T follicular helper cell (primary cell): ENCODE measurements around the gene ADGRL3.
"Not testable (repeated sequence)": the region's sequence is repeated elsewhere in the genome, so short reads cannot be mapped to it uniquely, and the experiment has no call there.

Experiments
- DNase-seq: peaks from one replicate; pipeline ENCODE4 v3.0.0-alpha.2; 2020; ENCODE audit warnings: low read depth

The ADGRL3 gene

DNA sequence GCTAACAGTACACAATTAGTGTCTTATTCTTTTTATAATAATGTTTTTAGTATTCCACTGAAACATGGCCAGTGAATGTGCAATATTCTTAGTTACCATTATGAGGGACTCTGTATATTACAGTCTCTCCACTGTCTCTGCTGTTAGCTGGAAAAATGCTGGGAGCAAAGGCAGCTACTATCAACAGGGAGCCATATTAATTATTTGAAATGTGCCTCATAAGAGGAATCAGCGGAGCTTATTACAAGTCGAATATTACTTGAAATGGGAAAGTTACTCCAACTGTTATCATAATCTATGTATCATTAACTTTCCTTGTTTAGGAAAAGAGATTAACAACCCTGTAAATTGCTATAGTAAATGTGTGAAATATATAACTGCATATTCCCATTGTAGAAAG, 612.0 kb downstream of the ADGRL3 start:
- no peak for DNase-seq

DNA sequence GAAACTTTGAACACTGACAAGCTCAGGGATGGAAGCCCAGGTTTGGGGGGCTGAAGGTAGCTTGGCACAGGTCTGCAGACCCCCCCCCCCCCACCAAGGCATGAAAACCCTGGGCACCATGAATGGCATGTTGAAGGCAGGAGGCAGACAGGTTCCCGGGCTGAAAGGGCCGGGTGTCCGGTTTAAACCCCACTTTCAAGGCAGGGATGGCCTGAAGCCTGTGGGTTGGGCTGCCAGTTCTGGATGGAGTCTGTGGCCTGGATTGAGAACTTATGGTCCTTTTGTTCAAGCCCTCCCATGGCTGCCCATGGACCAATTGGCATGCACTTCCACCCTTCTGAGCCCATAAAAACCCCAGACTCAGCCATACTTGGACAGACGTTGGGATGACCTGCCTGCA, 616.9 kb downstream of the ADGRL3 start:
- no peak for DNase-seq

DNA sequence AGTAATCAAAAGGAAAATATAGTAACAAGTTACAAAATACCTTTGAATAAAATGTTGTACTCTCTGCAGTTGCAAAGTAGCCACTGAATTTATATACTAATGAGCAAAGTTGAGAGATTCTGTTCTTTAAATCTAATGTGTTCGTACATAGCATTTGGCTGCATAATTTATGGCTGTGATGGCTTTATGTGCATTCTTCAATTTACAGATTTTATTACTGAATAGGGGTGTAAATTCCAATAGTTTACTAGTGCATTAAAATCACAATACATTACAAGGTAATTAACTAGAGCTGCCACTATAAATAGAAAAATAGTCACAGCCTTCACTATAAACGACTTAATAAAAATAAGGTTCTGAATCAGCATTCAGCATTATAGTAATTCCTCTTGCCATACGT, 620.0 kb downstream of the ADGRL3 start:
- DNase-seq, result no peak

DNA sequence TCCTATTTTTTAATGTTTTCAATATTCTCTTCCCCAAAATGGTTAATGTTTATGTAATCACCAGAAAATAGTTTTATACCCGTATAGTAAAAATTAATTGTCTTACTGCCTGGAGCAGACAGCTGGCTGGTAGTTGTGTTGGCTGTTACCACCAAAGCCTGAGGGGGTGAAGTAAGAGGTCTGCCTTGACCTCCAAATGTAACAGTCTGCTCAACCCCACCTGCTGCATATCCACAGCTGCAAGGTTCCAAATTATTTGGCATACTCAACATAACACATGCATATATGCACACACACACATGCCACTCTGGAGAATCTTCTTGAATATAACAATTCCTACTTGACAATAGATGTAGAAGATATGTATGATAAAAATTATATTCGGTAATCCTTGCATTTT, 624.3 kb downstream of the ADGRL3 start:
- DNase-seq, result no peak

DNA sequence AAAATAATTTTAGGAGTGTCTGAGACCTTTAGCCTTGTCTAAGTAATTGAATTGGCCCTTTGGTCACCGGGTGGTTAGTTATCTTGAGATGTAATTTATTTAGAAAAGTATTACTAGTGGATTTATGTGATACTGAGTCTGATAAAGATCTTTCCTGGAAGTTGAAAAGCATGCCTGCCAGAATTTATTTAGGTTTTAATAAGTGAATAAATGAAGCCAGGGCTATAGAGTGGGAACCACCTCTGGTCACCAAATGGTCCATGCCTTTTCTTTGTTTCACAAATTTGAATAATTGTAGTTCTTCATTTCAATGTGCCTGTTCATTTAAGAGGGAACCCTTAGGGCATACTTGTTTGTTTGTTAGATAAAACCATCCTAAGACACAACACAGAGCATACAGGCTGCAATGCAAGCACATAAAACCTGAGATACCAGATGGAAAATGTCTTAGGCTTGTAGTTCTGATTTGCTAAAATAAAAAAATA, 627.8 kb downstream of the ADGRL3 start:
- DNase-seq, result no peak

DNA sequence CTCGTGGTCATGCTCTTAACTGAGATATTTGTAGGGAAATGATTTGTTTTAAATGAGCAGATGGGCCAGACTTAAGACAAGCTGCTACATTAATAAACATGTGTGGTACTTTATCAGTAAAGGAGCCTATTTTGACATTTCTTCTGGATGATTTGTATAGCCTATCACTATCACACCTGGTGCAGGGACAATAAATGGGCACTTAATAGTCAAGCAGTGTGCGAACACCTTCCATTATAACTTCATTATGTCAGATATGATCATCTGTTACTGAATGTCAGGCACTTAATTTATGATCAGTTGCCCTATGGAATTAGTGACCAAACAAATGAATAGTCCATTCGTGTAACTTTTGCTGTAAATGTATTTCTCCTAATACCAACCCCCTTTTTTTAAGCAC, 628.8 kb downstream of the ADGRL3 start:
- no peak for DNase-seq

DNA sequence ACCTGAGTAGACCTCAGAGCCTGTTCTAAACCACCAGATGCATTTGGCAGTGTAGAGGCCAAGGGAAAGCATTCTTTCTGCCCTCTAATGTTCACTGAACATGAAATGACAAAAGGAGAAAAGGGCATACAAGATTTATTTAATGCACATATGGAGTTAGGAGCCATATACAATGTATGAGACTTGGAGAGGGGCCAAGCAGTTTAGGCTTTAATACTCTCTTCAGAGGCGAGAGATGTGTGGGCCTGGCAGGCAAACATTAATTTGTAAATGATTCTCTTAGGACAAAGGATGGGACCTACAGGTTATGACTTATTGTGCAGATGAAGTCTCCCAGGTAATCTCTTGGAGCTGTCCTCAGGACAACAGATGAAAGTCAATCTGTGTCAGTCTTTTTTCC, 631.9 kb downstream of the ADGRL3 start:
- DNase-seq, result no peak

DNA sequence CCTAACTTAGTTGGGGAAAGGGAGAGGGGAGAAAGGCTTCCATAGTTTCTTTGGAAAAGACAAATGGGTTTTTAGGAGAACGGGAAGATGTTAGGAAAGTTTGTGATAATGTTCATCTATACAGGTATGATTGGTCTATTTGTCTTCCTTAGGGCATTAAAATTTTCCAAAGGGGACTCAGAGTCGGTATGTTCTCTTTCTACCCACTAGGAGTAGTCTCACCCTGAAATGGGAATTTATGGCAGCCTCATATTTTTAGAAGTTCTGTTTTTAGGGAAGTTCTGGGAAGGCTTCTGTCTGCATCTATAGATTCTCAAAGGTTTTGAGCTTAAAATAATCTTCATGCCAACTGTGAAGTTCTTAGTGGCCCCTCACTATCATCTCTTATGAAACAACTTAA, 637.3 kb downstream of the ADGRL3 start:
- no peak for DNase-seq

DNA sequence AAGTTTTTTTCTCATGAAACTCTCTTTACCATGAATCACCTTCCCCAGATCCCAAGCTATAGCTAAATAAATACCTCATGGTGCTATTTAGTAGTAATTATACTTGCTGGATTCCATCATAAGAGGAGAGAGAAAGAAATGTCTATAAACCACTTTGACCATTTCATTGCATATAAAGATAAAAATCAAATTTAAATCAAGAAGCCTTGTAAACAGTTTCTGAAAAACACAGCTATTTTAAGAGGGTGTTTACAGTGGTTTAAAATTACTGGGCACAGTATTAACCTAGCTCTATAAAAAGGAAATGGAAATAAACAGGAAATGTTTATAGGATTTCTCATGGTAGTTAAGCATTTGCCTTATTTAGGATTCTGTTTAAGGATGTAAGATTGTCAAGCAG, 637.9 kb downstream of the ADGRL3 start:
- no peak for DNase-seq

DNA sequence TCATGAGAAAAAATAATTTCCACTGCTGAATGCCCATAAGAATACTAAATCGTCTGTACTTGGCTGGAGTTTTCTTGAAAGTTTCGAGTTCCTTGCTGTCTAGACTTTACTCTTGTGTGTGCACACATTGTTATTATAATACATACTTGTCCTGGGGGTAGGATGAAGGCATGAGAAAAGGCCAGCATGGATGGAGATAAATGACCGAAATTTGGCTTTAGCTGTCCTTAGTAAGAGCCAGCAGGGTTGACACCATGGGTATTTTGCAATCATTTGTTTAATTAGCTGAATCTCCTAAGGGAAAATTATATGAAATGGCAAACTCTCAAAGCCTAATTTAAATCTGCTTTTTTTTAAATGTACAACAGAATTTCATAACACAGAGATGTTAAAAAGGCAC, 641.6 kb downstream of the ADGRL3 start:
- DNase-seq, result no peak

DNA sequence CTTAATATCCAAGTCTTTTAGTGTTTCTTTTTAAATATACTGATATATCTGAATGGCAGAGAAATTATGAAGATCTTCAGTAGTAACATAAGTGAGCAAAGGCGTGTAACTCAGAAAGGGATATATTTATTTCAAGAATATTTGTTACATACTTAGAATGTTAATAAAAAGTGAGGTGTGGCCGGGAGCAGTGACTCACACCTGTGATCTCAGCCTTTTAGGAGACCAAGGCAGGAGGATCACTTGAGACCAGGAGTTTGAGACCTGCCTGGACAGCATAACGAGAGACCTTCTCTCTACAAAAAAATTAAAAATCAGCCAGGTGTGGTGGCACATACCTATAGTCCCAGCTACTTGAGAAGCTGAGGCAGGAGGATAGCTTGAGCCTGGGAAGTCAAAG, 651.0 kb downstream of the ADGRL3 start:
- no peak for DNase-seq

DNA sequence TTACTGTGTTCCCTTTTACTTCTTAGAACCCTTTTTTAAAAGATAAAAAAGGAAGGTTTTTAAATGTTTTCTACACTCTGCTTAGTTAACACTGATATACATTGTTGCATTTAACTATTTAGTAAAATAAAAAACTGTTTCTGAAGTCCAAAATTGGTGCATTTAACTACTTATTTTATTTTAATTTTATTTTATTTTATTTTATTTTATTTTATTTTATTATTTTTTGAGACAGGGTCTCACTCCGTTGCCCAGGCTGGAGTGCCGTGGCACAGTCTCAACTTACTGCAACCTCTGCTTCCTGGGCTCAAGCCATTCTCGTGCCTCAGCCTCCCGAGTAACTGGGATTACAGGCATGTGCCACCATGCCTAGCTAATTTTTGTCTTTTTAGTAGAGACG, 652.0 kb downstream of the ADGRL3 start:
- not testable (repeated sequence) for DNase-seq

DNA sequence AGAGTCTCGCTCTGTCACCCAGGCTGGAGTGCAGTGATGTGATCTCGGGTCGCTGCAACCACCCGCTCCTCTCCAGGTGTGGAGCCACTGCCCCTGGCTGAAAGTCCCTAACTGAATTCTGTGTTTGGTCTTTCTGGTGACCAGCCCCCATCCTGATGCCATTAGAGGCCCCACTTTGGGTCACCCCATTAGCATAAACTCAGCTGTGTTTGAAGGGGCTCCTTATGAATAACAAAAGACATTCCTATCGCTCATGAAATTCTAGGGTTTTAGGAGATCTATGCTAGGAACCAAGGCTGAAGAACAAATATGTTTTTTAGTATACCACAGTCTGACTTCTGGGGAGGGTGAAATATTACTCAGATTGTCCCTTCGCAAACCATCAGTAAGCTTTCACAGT, 652.9 kb downstream of the ADGRL3 start:
- no peak for DNase-seq

DNA sequence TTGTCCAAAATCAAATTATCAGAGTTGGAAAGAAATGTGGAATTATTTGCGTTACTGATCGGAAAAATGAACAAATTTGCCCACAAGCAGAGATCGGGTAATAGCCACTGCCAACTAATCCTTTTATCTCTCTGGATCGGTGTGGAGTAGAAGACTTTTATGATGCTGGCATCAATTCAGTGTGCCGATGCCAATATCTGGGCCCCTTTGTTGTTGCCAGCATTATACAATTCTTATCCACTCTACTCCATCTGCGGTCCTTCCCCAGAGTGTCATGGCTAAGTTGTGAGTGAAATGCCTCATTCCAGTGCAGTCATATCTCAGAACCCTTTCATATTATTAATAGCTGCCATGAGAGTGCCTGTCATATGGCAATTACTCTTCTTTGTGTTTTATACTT, 660.2 kb downstream of the ADGRL3 start:
- DNase-seq, result no peak

DNA sequence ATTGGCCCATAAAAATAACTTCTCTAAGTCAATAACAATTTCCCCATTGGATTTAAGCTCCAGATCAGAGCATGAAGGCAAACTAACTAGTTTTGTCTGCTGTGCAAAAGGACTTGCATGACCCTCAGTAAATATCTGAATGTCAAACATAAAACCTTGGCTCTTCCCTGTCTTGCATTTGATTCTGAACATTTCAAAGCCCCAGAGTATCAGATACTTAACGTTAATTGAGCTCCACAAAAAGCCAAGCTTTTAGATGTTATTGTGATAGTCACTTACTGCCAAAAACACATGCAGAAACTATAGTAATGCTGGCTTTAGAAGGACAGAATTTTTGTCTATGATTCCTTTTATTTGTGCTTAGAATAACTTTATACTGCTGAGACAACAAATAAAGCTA, 664.2 kb downstream of the ADGRL3 start:
- no peak for DNase-seq

DNA sequence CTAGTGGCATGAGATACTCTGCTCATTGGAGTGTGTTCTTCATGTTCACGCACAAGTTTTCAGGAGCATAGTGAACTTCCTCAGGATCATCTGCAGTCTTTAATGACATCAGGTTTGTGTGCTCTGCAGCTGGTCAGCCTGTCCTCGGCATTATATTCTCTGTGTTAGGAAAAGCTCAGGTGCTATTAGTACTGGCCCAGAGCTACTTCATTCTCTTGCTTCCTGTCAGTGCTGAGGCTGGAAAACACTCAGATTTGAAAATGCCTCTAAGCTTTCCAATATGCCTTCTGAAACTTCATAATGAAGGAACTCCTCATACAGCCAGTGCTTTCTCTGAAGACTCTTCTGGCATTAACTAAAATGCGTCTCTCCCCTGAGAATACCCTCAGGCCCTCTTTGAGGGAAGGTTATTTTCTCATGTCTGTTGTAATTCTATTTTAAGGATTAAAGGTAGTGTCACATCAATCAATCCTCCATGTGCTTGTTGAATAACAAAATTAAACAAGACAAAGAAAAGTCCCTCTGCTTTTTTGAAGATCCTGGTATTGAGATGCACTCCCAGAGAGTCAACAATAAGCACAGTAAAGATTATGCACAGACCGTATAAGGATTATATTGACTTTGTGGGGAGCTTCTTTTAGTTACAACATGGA, 666.4 kb downstream of the ADGRL3 start:
- no peak for DNase-seq

DNA sequence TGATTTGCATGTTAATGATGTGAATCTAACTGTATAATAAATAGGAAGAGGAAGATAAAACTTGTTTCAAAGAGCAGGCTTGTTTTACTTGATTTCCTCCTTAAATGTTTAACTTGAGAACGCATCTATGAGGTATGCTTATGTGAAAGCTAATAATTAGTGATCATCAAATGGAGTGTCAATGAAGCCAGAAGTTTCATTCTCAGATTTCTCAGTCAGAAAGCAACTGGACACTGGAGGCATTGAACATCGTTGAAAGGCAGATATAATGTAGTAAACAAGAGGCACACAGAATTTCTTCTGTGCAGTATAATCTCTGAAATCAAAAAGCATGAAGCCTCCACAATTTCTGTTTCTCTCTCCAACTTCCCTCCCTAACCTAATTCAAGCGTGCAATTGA, 672.9 kb downstream of the ADGRL3 start:
- no peak for DNase-seq

DNA sequence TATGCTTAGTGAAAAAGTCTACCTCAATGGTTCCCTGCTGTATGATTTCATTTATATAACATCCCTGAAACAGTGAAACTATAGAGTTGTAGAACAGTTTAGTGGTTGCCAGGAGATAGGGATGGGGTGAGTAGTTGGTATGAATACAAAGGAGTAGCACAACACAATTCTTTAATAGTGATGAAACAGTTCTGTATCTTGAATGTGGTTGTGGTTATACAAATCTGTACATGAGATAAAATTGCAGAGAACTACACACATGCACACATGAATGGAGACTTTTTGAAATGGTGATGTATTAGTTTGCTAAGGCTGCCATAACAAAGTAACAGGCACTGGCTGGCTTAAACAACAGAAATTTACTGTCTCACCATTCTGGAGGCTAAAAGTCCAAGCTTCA, 677.1 kb downstream of the ADGRL3 start:
- no peak for DNase-seq

DNA sequence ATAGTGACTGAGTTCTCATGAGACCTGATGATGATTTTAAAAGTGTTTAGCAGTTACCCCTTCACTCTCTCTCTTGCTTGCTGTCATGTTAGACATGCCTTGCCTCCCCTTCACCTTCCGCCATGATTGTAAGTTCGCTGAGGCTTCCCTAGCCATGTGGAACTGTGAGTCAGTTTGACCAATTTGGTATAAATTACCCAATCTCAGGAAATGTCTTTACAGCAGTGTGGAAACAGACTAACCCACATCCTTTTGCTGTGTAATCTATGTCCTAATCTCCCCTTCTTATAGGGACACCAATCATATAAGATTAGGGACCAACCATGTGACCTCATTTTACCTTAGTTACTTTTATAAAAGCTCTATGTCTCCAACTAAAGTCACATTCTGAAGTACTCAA, 677.8 kb downstream of the ADGRL3 start:
- no peak for DNase-seq

DNA sequence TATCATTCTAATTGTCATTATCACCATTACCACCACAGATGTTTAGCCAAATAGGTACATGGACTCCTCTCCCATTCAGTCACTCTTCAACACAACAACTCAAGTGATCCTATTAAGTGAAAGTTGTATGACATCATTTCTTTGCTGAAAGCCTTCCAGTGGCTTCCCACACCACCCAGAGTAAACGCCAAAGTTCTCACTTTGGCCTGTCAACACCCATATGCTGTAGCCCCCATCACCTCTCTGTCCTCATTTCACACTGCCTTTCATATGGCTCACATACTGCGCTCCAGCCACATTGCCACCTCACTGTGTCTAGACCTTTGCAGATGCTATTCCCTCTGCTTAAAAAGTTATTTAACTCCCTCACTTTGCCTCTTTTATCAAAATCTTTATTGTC, 682.3 kb downstream of the ADGRL3 start:
- no peak for DNase-seq

DNA sequence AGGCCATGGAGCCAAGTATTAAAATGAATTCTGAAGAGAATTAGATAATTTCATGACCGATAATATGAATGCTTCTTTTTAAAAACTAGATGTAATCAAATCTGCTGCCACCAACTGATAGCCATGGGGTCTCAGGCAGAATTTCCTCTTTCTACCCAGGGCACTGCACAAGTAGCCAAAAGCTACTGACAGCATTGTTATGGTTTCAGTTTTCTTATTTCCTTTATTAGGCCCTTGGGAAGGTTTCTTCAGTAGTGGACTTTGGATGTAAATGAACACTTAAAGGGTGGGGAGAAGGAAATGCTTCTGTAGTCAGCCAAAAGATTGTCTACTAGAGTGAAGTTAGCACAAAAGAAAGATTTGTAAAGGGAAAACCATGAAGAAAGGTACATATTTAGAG, 686.0 kb downstream of the ADGRL3 start:
- DNase-seq, result no peak

DNA sequence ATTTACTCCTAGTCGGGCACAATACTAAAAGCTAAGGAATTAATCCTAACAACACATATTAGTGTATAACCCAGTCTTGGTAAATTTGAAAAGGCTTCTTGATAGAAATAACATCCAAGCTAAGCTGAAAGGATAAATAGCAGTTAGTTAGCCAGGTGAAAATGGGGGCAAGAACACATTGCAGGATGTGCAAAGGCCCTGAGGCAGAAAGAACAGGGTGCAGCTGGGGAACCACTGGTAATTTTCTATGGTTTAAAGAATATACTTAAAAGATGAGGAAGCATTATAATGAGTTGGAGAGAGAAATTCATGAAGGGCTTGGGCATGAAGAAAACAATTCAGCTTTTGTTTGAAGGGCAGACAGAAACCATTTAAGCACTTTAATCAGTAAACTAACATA, 689.0 kb downstream of the ADGRL3 start:
- no peak for DNase-seq

DNA sequence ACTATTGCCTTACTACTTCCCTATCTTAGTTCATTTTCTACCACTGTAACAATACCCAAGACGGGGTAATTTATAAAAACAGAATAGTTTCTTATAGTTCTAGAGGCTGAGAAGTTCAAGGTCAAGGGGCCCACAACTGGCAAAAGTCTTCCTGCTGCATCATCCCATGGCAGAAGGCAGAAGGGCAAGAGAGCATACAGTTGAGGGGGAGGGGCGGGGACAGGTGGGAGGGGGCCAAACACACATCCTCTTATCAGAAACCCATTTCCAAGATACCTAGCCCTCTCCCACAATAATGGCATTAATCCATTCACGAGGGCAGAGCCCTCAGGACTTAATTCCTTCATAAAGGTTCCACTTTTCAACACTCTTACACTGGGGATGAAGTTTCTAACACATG, 690.2 kb downstream of the ADGRL3 start:
- no peak for DNase-seq

DNA sequence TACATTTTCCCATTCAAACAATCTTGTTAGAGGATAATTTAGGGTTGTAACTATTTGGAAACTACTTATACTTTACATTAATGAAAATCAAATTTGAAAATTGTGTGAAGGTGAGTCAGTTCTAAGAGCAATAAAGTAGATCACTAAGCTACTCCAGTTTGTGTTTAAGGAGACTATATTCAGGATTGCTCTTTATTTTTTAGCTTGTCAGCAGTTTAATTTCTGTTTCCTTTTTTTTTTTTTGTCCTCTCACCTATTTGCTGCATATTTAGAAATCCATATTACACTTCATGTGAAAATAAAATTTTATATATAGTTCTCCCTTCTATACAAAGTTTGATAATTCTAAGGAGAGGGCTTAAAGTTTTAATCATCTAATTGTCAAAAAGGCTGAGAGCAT, 691.8 kb downstream of the ADGRL3 start:
- DNase-seq, result no peak

DNA sequence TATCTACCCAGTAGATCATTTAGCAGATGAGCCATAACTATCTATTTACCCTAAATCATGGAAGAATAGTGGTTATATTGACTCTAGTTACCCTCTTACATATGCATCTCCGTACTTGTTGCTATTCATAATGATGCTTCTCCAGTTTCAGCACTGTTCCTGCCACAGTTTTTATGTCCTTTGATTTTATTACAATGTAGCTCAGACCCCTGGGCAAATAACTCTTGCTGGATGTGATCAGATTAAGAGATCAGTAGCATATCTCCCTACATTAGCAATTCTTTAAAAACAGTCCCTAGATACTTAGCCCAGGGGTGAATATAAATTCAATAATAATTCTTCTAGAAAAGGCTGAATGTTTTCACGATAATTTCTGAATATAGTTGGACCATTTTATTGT, 696.5 kb downstream of the ADGRL3 start:
- DNase-seq, result no peak
